ENCODE results near the gene PTGFR. TPM values are rescaled to one million over a fixed set of nuclear protein-coding genes. Genes with fewer than 3 reads are reported as not detected.

The PTGFR gene
- polyA plus RNA-seq, 1 donor (not counting 4 experiments of a cell fraction or from before 2014, with no cell fraction given) = not detected

DNA sequence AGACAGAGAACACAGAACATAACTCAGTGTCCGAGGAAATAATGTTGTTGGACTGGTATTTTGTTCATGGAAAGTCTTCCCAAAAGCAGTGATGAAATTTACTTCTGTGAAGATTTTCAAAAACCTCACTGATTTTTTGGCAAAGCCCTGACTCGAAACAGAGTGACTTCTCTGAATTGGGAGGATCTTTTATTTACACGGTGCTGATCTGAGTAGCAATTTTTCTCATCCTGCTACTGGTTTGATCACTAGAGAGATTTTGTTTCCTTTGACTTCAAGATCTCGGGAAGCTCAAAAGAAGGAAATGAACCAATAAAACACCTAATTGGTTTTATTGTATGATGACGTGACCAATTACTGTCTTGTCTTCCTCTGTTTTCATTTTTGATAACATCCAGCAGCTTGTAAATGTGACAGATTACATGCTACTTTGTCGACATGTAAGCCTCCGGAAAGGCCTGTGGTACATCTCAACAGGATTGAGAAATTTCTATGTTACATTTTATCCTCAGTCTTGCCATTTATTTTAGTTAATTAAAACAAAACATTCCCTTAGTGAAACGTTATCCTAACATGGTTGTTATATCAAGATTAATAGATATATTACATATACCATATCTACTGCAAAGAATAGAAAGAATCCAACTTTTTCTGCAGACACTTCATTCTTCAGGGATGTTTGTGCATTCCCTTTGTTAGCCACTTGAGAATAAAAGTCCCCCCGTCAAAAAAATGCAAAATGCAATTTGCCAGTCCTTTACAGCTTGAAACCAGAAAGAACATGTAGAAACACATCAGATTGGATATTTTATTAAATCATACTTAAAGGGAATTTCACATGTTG is 86.7 kb downstream of the PTGFR start:
- Histone ChIP-seq H3K79me2 (ENCODE audit: control insufficient read depth, insufficient read depth, low read length) (no peaks in the 10 kb centered on the region), H3K4me2 (ENCODE audit: control insufficient read depth, extremely low read depth, insufficient read depth, low read depth, low read length) (no peak overlapping the region), H3K4me3 (ENCODE audit: control insufficient read depth in 2 of 3, extremely low read depth in 1 of 3, insufficient read depth in 2 of 3, low read depth in 1 of 3, low read length in 3 of 3) (no peak overlapping the region), H3K36me3 (ENCODE audit: control insufficient read depth in 2 of 2, extremely low read depth in 1 of 2, insufficient read depth in 2 of 2, low read length in 2 of 2) (no peaks in the 10 kb centered on the region), H2AFZ (ENCODE audit: control insufficient read depth, low read length) (peak overlapping the region; percentile 6), H3K9me1 (ENCODE audit: control insufficient read depth, extremely low read depth, insufficient read depth, low read length) (no peaks in the 10 kb centered on the region), H3K4me1 (ENCODE audit: control insufficient read depth, extremely low read depth, insufficient read depth, low read length) (no peaks in the 10 kb centered on the region), H3K27me3 (ENCODE audit: control insufficient read depth, extremely low read depth, insufficient read depth, low read length) (no peaks in the 10 kb centered on the region), H3K9me3 (ENCODE audit: control insufficient read depth, low read depth, low read length) (no peaks in the 10 kb centered on the region), H4K20me1 (ENCODE audit: control insufficient read depth, extremely low read depth, insufficient read depth, low read length) (no peaks in the 10 kb centered on the region), H3K27ac (ENCODE audit: control insufficient read depth, insufficient read depth, low read length) (no peak overlapping the region), H3K9ac (ENCODE audit: control insufficient read depth, extremely low read depth, insufficient read depth, low read length) (no peak overlapping the region)
- DNase-seq (ENCODE audit: low read depth, low spot score) (no peak), FAIRE-seq (no peak)
- dilution Hi-C loops (cut with MboI; ENCODE audit: extremely low pct_ligation_motif_present, low sequenced_read_pairs) = no loop called here
- TF ChIP-seq EZH2 (IDR thresholded peaks at IDR 0.05; ENCODE audit: low read length) = no peak
- TF ChIP-seq, protein P1, sequence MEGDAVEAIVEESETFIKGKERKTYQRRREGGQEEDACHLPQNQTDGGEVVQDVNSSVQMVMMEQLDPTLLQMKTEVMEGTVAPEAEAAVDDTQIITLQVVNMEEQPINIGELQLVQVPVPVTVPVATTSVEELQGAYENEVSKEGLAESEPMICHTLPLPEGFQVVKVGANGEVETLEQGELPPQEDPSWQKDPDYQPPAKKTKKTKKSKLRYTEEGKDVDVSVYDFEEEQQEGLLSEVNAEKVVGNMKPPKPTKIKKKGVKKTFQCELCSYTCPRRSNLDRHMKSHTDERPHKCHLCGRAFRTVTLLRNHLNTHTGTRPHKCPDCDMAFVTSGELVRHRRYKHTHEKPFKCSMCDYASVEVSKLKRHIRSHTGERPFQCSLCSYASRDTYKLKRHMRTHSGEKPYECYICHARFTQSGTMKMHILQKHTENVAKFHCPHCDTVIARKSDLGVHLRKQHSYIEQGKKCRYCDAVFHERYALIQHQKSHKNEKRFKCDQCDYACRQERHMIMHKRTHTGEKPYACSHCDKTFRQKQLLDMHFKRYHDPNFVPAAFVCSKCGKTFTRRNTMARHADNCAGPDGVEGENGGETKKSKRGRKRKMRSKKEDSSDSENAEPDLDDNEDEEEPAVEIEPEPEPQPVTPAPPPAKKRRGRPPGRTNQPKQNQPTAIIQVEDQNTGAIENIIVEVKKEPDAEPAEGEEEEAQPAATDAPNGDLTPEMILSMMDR (optimal IDR thresholded peaks at IDR 0.05 in 1 of 3, IDR thresholded peaks at IDR 0.05 in 1 of 3, conservative IDR thresholded peaks at IDR 0.05 in 1 of 3; ENCODE audit: extremely low read depth in 1 of 3, insufficient read depth in 2 of 3, low read length in 3 of 3) = no peak

- no peaks in the 10 kb centered on the region for H3K9me3 ChIP-seq (ENCODE audit: control insufficient read depth, low read depth, low read length)
- dilution Hi-C loops (cut with MboI; ENCODE audit: extremely low pct_ligation_motif_present, low sequenced_read_pairs) = no loop called here
- H3K9me1 ChIP-seq (ENCODE audit: control insufficient read depth, extremely low read depth, insufficient read depth, low read length) = no peaks in the 10 kb centered on the region
- no peak overlapping the region for H2AFZ ChIP-seq (ENCODE audit: control insufficient read depth, low read length)
- DNase-seq (ENCODE audit: low read depth, low spot score) (peak; percentile 21), FAIRE-seq (no peak)
- H3K27ac ChIP-seq (ENCODE audit: control insufficient read depth, insufficient read depth, low read length) = no peak overlapping the region
- H3K36me3 ChIP-seq (ENCODE audit: control insufficient read depth in 2 of 2, extremely low read depth in 1 of 2, insufficient read depth in 2 of 2, low read length in 2 of 2) = no peaks in the 10 kb centered on the region
- no peak overlapping the region for H3K4me3 ChIP-seq (ENCODE audit: control insufficient read depth in 2 of 3, extremely low read depth in 1 of 3, insufficient read depth in 2 of 3, low read depth in 1 of 3, low read length in 3 of 3)
- no peaks in the 10 kb centered on the region for H4K20me1 ChIP-seq (ENCODE audit: control insufficient read depth, extremely low read depth, insufficient read depth, low read length)
- H3K27me3 ChIP-seq (ENCODE audit: control insufficient read depth, extremely low read depth, insufficient read depth, low read length) = no peaks in the 10 kb centered on the region
- peaks cover 13% of the 10 kb centered on the region for H3K4me1 ChIP-seq (ENCODE audit: control insufficient read depth, extremely low read depth, insufficient read depth, low read length)
- H3K79me2 ChIP-seq (ENCODE audit: control insufficient read depth, insufficient read depth, low read length) = no peaks in the 10 kb centered on the region
- H3K9ac ChIP-seq (ENCODE audit: control insufficient read depth, extremely low read depth, insufficient read depth, low read length) = no peak overlapping the region
- TF ChIP-seq, protein P1 (optimal IDR thresholded peaks at IDR 0.05 in 1 of 3, IDR thresholded peaks at IDR 0.05 in 1 of 3, conservative IDR thresholded peaks at IDR 0.05 in 1 of 3; ENCODE audit: extremely low read depth in 1 of 3, insufficient read depth in 2 of 3, low read length in 3 of 3) = no peak
- no peak for TF ChIP-seq EZH2 (IDR thresholded peaks at IDR 0.05; ENCODE audit: low read length)
- H3K4me2 ChIP-seq (ENCODE audit: control insufficient read depth, extremely low read depth, insufficient read depth, low read depth, low read length) = peak overlapping the region; percentile 40
These were observed 95.8 kb downstream of the PTGFR start for GRCh38 chr1:78586572-78586971.
